ENCODE results near the gene CCDC51.

GRCh38 chr3:48469046-48469915 is 29.4 kb upstream of the CCDC51 start:
- TF ChIP-seq CTCF (IDR thresholded peaks at IDR 0.05) (no peak), POLR2A (IDR thresholded peaks at IDR 0.05) (no peak), POLR2AphosphoS5 (IDR thresholded peaks at IDR 0.05) (no peak), EP300 (IDR thresholded peaks at IDR 0.05) (no peak)

Data from suprapubic skin (tissue), 4 donors.